Measurements from ENCODE around the gene COLEC11. TPM values are rescaled to one million over a fixed set of nuclear protein-coding genes. Genes with fewer than 3 reads are reported as not detected.

The COLEC11 gene
- polyA plus RNA-seq, 2 of the 4 experiments (the other 2 are of a cell fraction) = 0.30 to 0.97 TPM

- Histone ChIP-seq H3K4me1 (peaks cover 5% of the 10 kb centered on the region; the same call in 1 of the 3 replicates), H3K4me3 (no peak overlapping the region), H3K9me3 (no peaks in the 10 kb centered on the region), H3K4me2 (no peak overlapping the region), H3K27ac (no peak overlapping the region)
- ATAC-seq = no peak
- ChIA-PET CTCF (no interaction called here), POLR2A (no interaction called here)
- FAIRE-seq = no peak
- TF ChIP-seq ATOH8 (CRISPR knock-in tag; IDR thresholded peaks at IDR 0.05; ENCODE audit: low read depth) (no peak), EHF (CRISPR knock-in tag; IDR thresholded peaks at IDR 0.05) (no peak), CTCF (IDR thresholded peaks at IDR 0.05) (no peak), HES2 (IDR thresholded peaks at IDR 0.05) (no peak), GATA3 (IDR thresholded peaks at IDR 0.05; ENCODE audit: borderline replicate concordance) (no peak), MYC (IDR thresholded peaks at IDR 0.05; ENCODE audit: borderline replicate concordance, low read length) (no peak), E2F6 (IDR thresholded peaks at IDR 0.05; ENCODE audit: borderline replicate concordance, low read depth) (no peak), FOXS1 (CRISPR knock-in tag; IDR thresholded peaks at IDR 0.05) (no peak), NPAS2 (CRISPR knock-in tag; IDR thresholded peaks at IDR 0.05; ENCODE audit: borderline replicate concordance) (no peak), CEBPB (IDR thresholded peaks at IDR 0.05) (no peak), KDM5A (IDR thresholded peaks at IDR 0.05) (no peak), ZC3H11A (IDR thresholded peaks at IDR 0.05) (no peak), MAFK (IDR thresholded peaks at IDR 0.05; ENCODE audit: partially characterized antibody) (no peak), ESRRA (IDR thresholded peaks at IDR 0.05; ENCODE audit: borderline replicate concordance, low read length) (no peak), HOXB5 (CRISPR knock-in tag; IDR thresholded peaks at IDR 0.05) (no peak), POLR2A (IDR thresholded peaks at IDR 0.05; ENCODE audit: low read length) (no peak), CHD2 (IDR thresholded peaks at IDR 0.05; ENCODE audit: low read length, partially characterized antibody) (no peak), NFE2L2 (conservative IDR thresholded peaks at IDR 0.05; ENCODE audit: low read length) (no peak)
- DNase-seq (ENCODE audit: low read depth in 1 of 2, low spot score in 1 of 2) = no peak
- WGBS (ENCODE audit: missing lambda C conversion rate) = 71% methylated on average over 8 of the region's 8 CpGs
These were observed 51.5 kb downstream of the COLEC11 start for GRCh38 chr2:3646446-3646845.

- CTCF ChIA-PET = no interaction called here
- no peak overlapping the region for H3K4me3 ChIP-seq
- H3K4me2 ChIP-seq = no peak overlapping the region
- POLR2A ChIA-PET = no interaction called here
- no peaks in the 10 kb centered on the region for H3K9me3 ChIP-seq
- WGBS (ENCODE audit: missing lambda C conversion rate) = 42% methylated on average over 13 of the region's 13 CpGs
- H3K4me1 ChIP-seq = peaks cover 5% of the 10 kb centered on the region; the same call in 1 of the 3 replicates
- ATAC-seq = no peak
- DNase-seq (ENCODE audit: low read depth in 1 of 2, low spot score in 1 of 2) = no peak
- FAIRE-seq = no peak
- no peak overlapping the region for H3K27ac ChIP-seq
- no peak for TF ChIP-seq TP53 (CRISPR knock-in tag; IDR thresholded peaks at IDR 0.05)
- TF ChIP-seq RNF2 (IDR thresholded peaks at IDR 0.05; ENCODE audit: borderline replicate concordance, low read depth) = no peak
- TF ChIP-seq NFE2L2 (conservative IDR thresholded peaks at IDR 0.05; ENCODE audit: low read length) = no peak
- TF ChIP-seq MAFK (IDR thresholded peaks at IDR 0.05; ENCODE audit: partially characterized antibody) = no peak
- no peak for TF ChIP-seq GATA3 (IDR thresholded peaks at IDR 0.05; ENCODE audit: borderline replicate concordance)
- no peak for TF ChIP-seq ZNF302 (CRISPR knock-in tag; IDR thresholded peaks at IDR 0.05)
- no peak for TF ChIP-seq RARB (CRISPR knock-in tag; IDR thresholded peaks at IDR 0.05)
- no peak for TF ChIP-seq USF2 (IDR thresholded peaks at IDR 0.05)
- TF ChIP-seq ZSCAN20 (CRISPR knock-in tag; IDR thresholded peaks at IDR 0.05) = no peak
These were observed 52.3 kb downstream of the COLEC11 start for GRCh38 chr2:3647246-3647645.
